HG03060 (cell line): ENCODE results near the gene SNCG.
"Not testable (repeated sequence)": the region's sequence is repeated elsewhere in the genome, so short reads cannot be mapped to it uniquely, and the experiment has no call there.

Source experiments
- ATAC-seq: cut with Tn5 transposase; IDR thresholded peaks from one replicate; pipeline ENCODE4 v1.9.1; 2021; ENCODE audit warnings: low read depth, moderate number of reproducible peaks; ENCODE audit not compliant: unreplicated experiment

SNCG gene

GRCh38 chr10:86944471-86944870 is 13.9 kb upstream of the SNCG start:
- no peak for ATAC-seq

GRCh38 chr10:86944907-86945306 is 13.5 kb upstream of the SNCG start:
- no peak for ATAC-seq

GRCh38 chr10:86945361-86946212 is 12.8 kb upstream of the SNCG start:
- no peak for ATAC-seq

DNA sequence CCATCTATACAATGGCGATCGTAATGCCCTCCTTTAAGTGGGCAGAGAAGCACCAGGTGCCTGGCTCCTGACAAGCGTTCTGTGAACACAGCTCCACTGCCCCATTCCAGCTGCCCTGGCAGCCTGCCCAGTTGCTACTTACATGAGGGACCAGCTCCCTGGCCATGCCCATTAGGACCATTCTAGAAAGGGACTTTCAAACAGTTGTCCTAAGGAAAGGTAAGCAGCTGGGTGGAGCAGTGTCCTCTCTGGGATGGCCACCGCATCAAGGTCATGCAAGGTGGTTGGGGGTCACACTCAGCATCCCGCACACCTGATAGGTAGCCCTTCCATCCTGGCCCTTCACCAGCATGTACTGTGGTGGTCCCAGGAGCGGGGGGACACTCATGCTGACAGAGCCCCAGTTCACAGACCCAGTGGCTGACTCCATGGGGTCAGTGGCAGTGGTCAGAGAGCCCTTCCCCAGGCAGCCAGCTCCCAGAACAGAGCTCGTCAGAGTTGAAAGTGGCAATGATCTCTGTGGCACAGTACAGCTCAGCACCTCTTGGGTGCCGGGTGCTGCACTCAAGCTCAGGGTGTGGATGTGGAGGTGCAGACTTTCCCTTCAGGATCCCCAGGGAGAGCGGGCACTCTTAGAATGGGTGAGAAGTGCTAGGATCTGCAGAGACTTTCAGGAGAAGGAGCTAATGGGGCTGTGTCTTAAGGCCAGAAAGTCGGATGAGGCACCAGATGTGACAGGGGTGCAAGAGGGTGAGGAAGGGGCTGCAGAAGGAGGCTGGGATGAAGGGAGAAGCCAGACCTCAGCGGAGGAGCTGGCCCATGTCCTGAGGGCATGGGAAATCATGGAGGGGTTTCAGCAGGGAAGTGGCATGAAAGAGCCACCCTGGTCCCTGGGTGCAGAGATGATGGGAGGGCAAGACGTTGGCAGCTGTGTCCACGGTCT is 11.9 kb upstream of the SNCG start:
- ATAC-seq: no peak

- not testable (repeated sequence) for ATAC-seq
These were observed 10.6 kb upstream of the SNCG start for GRCh38 chr10:86947806-86948205.

DNA sequence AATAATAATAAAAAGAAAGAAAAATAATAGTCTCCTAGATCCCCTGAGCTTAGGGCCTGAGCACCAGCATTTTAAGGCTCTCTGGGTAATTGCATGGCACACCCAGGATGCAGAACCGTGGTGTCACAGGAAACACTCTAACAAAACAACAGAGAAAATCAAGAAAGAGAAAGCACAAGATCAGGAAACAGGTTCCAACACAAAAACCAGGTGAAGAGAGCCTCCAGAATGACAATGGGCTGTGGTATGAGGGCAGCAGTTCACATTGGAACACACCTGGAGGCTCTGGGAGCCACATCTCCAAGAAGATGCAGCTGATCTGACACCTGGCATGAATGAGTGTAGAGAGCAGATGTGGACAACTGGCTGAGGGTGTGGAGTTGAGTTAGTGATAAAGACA is 8.1 kb upstream of the SNCG start:
- ATAC-seq: no peak

GRCh38 chr10:86951184-86951761 is 7.1 kb upstream of the SNCG start:
- ATAC-seq: no peak

GRCh38 chr10:86952106-86952505 is 6.3 kb upstream of the SNCG start:
- no peak for ATAC-seq

- ATAC-seq: not testable (repeated sequence)
These were observed 5.7 kb upstream of the SNCG start for GRCh38 chr10:86952697-86953096.

DNA sequence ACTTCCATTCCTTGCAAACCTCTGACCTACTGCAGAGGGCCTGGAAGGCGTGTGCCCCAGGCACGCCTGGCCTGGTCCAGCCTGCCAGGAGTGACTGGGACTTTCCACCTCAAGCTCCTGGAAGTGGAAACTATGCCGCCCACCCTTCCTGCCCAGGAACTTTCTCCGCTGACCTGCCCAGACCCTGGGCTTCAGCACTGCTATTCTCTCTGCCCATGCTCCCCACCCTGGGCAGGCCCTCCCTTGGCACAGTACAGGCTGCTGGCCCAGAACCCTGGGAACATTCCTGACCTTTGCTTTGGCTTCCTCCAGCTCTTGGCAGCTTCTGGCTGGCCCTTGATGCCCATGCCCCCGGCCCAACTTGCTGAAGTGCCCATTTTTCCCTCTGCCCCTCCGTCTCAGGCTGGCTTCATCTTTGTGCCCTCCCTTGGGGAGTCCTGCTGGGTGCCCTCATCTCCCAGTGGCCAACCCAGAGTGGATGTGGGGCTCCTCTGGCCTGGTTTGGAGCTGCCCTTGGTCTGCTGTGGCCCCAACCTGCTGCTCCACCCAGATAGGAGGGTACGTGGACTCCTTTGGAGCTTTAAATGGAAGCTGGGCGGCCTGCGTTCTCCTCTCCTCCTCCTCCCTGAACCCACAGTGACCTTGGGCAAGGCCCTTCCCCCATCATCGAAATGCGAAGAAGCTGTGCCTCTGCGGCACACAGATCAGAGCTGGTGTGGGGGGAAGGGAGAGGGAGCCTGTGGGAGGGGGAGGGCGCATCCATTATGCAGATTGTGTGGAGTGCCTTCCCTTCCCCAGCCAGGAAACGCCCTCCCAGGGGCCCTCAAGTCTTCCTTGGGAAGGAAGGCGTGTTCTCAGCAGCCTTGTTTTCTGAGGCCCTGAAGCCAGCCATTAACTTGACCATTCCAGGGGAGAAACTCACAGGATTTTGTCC is 4.4 kb upstream of the SNCG start:
- ATAC-seq: no peak

GRCh38 chr10:86954681-86955500 is 3.5 kb upstream of the SNCG start:
- ATAC-seq: no peak

DNA sequence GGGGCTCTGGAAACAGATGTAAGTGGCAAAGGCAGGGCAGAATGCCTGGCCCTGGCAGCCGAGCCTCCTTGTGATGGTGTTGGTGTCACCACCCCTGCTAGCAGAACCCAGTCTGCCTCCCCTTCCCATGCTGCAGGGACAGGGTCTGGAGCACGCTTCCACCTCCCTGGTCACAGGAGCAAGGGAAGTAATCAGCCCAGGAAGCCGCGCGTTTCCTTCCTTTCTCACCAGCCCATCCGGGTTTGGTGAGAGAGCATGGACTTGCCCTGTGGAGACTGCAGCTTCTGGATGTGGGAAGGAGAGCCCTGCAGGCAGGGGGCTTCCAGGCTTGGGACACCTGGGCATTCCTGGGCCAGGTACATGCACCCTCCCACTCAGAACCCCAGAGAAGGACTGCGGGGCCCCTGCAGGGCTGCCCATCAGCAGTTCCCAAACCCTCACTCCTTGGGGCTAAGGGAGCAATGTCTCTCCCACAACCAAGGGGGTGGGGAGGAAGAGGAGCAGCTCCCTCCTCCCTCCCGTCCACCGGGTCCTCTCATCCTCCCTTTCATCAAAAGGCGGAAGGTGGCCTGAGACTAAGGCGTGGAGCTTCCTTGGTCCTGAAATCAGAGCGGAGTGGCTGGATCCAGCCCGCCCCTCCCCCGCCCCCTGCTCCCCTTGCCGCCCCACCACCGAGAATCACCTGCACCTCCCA is 2.8 kb upstream of the SNCG start:
- no peak for ATAC-seq

- no peak for ATAC-seq
These were observed 2.1 kb upstream of the SNCG start for GRCh38 chr10:86956195-86956847.

DNA sequence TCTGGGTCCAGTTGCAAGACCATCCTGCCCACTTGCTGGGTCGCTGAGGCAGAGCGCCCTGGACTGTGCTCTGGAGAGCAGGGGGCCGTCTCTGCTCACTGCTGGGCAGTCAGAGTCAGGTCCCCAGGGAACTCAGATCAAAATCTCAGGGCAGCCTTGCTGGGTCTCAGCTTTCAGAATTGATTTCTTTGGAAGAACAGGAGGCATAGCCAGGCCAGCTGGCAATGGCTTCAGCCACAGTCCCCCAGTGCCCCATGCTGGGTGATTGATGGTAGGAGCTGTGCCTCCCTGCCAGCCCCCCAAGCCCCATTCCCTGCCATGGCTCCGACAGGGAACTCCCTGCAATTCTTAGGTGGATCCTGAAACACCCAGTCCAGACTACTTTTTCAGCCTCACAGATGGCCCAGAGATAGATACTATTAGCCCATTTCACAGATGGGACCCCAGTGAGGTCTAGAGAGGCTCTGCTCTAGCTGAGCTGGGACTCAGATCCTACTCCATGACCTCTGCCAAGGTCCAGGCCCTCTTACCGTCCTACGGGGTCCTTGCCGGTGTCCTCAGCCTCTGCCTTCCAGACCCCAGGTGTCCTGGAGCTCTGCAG is 1.5 kb upstream of the SNCG start:
- ATAC-seq: no peak

DNA sequence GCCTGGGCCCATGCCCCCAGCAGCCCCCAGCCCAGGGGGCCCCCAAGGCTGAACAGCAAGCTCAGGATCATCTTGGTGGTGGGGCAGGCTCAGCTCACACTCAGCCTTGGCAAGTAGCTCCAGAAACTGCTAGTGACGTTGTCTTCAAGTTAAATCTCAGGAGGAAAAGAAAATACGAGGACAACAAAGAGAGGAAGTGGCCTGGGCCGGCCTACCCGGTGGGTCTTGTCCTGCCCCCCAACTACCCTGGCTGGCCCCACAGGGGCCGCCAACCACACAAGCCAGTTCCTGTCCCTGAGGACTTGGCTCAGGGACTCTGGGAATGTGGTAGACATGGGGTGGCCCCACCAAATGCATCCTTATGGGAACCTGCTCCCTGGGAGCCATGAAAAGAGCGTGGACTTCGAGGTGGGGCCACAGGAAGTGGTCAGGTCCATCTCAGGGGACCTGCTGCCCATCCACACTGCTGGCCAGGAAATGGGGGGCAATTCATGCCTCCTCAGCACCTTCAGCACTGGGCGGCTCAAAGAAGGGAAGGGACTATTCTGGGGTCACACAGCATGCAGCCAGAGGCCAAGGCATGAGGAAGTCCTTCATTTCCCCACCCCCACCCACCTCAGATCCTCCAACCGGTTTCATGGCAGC is 806 bp upstream of the SNCG start, which contains the start of gene MMRN2:
MMRN2 (minus strand) TSS at position 145 of the 645 bp plus-strand sequence; CDS start at position 71, 74 bp downstream.
- no peak for ATAC-seq

DNA sequence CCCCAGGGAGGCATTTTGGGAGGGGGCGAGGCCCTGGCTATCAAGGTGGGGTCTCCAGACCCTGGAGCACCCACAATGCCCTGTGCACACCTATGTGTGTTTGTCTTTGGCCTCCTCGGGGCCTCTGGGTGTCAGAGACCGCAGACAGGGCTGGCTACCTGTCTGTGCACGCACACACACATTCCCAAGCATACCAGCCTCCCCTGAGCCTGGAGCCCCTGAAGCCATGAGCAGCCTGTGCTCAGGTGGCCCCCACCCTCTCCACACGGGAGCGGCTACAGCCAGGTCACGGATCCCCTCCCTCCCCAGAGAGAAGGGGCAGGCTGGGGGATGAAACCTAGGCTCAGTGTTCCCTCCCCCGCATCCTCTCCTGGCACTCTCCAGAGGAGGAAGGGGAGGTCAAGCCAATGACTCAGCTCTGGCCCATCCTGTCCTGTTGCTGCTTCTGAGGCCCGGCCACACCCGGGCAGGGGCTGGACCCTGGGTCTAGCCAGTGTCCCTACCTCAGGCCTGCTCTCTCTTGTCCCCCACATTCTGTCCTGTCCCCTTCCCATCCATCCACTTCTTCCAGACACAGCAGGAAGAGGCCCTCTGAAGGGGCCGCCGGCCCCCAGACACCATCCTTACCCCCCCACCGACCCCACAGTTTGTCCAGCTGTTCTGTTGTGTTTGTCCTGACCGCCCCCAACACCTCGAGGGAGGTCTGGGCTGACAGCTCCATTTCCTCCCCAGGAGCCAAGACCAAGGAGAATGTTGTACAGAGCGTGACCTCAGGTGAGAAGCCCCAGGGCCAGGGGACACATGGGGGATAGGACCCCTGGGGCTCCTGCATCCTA is 720 bp downstream of the SNCG start:
- ATAC-seq: no peak
